GM19395 (cell line): ENCODE data around the gene ZMIZ1.

Source experiments
- ATAC-seq: cut with Tn5 transposase; IDR thresholded peaks from one replicate; pipeline ENCODE4 v1.9.1; 2021; ENCODE audit warnings: mild to moderate bottlenecking, moderate library complexity; ENCODE audit not compliant: unreplicated experiment

ZMIZ1 gene

DNA sequence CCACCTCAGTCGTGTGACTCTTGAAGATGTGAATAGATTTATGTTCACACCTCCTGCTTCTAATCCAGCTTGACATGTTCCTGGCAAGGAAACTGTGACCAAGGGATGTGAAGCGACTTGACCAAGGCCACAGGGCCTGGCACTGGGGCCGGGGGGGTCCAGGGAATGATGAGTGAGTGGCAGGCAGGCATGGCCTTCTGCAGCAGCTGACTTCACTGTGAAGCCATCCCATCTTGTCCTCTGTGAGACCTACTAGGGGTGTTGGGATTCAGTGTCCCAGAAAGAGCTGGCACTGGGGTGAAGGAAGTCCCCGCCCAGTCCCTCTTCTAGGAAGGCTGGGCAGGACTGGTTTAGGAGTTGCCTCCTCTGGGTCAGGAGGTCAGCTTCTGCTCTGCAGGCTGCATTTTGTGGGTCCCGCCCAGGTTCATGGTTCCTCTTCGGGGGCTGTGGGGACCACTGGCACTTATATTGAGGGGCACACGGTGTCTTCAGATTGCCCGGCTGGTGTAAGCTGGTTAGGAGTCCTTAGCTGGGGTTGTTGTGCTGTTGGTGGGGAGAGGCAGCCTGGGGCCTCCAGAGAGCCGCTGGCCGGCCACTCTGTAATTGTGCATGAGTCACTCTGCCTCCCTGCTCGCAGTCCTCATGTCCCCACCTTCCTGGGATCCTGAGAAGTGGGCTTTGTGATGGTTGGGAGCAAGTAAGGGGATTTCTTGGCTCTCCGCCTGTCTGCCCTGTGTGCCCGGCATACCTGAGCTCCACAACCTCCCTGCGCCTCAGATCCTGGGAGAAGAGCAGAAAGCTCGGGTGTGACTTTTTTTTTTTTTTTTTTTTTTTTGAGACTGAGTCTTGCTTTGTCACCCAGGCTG lies 11.0 kb downstream of the ZMIZ1 start:
- no peak for ATAC-seq

DNA sequence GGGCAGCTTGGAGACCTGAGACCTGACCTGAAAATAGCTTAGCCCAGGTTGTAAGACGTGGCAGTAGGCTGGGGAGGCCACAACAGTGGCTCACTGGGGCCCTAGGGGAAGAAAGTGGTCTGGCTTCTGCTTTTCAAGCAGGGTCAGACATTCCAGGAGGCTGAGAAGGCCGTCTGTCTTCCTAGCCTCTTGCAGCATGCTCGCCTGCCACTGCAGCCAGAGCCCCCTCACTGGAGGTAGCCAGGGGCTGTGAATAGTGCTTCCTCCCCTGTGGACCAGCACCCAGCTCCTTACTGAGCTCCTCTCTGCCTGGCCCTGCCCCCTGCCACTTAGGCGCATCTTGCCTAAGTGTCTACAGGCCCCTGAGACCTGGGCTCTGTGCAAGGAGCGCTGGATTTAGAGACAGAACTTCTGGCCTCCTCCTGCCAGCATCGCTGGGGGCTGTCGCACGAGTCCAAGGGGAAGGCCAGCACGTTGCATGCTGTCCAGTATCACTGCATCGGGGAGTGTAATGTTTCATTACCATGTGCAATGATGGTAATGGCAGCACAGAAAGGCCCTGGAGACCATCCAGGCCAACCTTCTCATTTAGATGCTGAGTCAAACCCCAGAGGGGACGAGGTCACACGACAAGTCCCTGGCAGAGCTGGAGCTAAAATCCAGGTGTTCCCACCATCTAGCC lies 12.7 kb downstream of the ZMIZ1 start:
- no peak for ATAC-seq

DNA sequence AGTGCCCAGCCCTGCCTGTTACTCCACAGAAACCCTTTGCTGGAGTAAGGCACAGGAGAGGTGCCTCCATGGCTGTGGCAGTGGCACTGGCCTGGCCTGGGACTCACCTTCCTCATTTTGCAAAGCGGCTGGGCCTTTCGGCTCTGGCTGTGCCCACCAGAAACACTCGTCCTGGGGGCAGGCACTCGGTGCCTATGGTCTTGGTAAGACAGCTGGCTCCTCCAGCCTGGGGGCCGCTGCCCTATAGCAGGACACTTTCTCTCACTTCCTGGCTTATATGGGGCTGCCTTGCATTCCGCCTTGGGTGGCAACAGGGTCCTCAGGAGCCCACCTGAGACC lies 13.2 kb downstream of the ZMIZ1 start:
- no peak for ATAC-seq

GRCh38 chr10:79082631-79083596 lies 14.1 kb downstream of the ZMIZ1 start:
- ATAC-seq, result no peak

DNA sequence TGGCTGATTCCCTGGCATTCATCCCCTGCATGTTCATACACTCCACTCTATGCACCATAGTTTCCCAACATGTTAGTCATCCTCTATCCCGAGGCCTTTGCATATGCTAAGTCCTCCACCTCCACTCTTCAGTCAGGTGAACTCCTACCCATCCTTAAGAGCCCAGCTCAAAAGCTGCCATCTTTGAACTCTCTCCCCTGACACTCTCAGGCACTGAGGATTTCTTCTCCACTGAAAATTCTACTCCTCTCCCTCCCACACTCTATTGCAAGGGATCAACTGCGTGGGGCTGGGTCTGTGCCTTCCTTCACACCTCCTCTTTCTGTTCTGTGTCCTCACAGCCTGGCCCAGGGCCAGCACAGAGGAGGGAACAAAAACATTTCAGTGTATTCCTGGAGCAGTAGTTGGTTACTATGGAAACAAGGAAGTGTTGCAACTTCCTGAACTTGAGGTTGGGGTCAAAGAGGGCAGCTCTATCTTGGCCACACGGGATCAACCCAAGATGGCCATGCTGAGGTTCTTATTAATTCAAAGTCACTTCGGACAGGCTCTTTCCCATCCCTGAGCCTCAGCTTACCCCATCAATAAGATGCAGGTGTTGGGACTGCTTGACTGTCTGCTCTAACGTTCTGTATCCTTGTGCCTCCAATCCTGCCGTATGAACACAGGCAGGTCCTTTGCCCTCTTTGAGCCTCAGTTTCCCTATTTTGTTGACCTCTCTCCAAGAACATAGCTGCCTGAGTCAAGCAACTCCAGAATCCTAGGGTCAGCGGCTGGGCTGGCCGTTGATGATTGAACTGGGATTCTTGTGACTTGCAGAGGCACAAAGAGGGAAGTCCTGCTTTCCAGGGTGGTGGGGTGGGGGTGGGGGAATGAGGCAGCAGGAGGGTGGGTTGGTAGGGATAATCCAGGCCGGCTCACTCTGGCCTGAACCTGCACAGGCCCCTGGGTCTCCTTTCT lies 15.5 kb downstream of the ZMIZ1 start:
- ATAC-seq, result no peak

DNA sequence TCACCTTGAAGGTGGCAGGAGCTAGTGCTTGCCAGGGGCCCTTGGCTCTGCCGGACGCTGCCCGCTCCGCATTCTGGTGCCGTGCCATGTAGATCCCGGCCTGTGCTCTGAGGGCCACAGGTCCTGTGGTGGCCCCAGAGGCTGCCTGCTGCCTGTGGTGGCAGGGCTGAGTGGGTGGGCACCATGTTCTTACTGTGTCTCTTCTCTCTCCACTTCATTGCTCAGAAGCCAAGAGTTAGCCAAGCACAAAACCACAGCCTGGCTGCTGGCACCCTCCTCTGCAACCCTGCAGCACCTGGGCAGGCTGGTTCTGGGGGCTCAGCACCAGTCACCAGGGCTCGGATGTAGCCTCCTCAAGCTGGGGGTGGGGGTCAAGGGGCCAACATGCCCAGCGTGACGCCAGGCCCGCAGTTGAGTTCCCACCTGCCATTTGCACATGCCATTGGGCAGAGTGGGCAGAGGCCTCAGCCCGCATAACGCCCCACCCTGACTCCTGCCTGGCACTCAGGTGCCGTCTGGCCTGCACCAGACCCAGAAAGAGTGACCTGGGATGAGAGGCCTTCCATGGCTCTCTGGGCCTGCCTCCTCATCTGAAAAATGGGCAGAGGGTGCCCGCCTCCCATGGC lies 16.3 kb downstream of the ZMIZ1 start:
- ATAC-seq, result no peak

GRCh38 chr10:79086822-79087221 lies 18.1 kb downstream of the ZMIZ1 start:
- ATAC-seq, result no peak

DNA sequence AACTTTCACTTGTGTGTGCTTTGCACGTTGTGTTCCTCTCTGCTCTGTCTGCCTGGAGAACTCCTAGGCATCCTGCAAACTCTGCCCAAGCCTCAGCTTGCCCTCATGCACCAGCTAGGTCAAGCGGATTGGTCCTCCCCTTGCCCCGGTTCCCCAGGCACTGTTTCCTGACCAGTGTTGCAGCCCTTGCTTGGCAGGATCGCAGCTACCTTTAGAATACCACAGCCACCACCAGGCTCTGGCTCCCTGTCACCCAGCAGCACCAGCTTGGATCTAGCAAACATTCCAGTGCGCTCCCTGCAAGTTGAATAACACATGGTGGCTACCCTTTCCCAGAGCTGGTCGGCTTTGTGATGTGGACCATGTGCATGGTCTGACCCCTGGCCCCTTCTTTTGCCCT lies 19.0 kb downstream of the ZMIZ1 start:
- no peak for ATAC-seq

GRCh38 chr10:79088176-79088575 lies 19.4 kb downstream of the ZMIZ1 start:
- no peak for ATAC-seq

GRCh38 chr10:79088613-79089355 lies 20.0 kb downstream of the ZMIZ1 start:
- no peak for ATAC-seq

- no peak for ATAC-seq
These were observed 20.9 kb downstream of the ZMIZ1 start for GRCh38 chr10:79089632-79090031.

- ATAC-seq, result no peak
These were observed 21.5 kb downstream of the ZMIZ1 start for GRCh38 chr10:79090134-79090803.

GRCh38 chr10:79092292-79092896 lies 23.6 kb downstream of the ZMIZ1 start:
- no peak for ATAC-seq

DNA sequence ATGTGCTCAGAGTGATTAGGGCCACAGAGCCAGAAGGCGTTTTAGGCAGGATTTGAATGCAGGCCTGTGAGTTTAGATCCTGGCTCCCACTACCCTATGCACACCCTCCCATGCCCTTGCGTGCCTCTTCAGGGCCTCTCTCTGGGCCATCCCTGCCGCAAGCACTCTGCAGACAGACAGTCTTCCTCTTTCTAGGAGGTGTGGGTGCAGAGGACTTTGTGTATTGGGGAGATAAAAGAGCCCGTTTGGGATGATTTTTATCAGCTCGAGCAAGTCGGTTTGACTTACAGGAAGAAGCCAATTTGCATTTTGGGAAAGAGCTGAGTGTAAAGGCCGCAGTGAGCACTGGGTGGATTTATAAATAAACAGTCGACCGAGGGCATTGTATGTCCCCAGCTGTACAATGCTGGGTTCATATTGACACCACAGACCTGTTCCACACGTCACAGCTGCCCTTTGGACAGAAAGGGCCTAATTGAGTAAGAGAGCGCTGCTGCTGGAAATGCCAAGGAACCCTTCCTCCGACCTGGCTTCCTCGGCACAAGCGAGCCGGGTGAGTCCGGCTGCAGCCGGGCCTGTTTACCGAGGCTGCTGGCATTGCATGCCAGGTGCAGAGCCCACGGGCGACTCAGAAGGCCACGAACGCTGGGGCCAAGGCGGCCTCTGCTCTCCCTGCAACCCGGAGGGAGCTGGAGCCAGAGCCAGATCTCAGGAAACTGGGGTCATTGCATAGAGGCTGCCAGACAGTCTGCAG lies 25.1 kb downstream of the ZMIZ1 start:
- peak; percentile 41 for ATAC-seq

GRCh38 chr10:79094412-79095175 lies 25.8 kb downstream of the ZMIZ1 start:
- no peak for ATAC-seq

GRCh38 chr10:79095316-79095715 lies 26.6 kb downstream of the ZMIZ1 start:
- no peak for ATAC-seq

DNA sequence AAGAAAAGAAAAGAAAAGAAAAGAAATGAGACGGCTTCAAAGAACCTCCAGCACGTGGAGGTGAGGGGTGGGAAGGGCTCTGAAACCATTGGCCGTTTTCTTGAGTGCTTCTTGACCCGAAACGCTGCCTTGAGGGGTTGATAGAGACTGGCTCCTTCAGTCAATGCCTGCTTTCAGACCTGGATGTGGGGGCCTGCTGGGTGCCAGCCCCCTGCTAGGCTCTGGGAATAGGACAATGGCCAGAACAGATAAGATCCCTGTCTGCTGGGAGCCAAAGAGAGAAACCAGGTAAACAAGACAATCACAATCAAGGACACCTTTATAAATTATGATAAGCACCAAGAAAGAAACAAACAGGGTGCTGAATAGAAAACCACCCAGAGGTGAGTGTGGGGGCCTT lies 27.7 kb downstream of the ZMIZ1 start:
- no peak for ATAC-seq
